Measurements from ENCODE around the gene NOP53.

The NOP53 gene

GRCh38 chr19:47755762-47756626 lies 10.6 kb downstream of the NOP53 start:
- Histone ChIP-seq H2AK5ac (ENCODE audit: low read length, severe bottlenecking) (no peak overlapping the region), H2BK120ac (ENCODE audit: low read depth, low read length) (no peak overlapping the region), H3K27ac (ENCODE audit: low read length, poor library complexity, severe bottlenecking) (no peak overlapping the region), H3K14ac (ENCODE audit: low read length in 2 of 2) (no peak overlapping the region), H2BK15ac (ENCODE audit: low read depth, poor library complexity, severe bottlenecking) (no peak overlapping the region), H3K36me3 (ENCODE audit: control insufficient read depth in 1 of 2, insufficient read depth in 2 of 2, low read depth in 1 of 2, low read length in 2 of 2) (peaks cover 83 to 88% of the 10 kb centered on the region in 2 experiments), H3K4me1 (ENCODE audit: control insufficient read depth, insufficient read depth, low read depth, low read length) (no peaks in the 10 kb centered on the region), H3K27me3 (ENCODE audit: control insufficient read depth in 1 of 2, insufficient read depth in 1 of 2, low read length in 2 of 2) (no peaks in the 10 kb centered on the region), H3K18ac (ENCODE audit: low read depth in 1 of 2, low read length in 2 of 2) (no peak overlapping the region), H3K4me3 (ENCODE audit: insufficient read depth in 1 of 2, low read depth in 1 of 2, low read length in 2 of 2) (no peak overlapping the region), H3K4ac (ENCODE audit: low read depth in 1 of 2, low read length in 2 of 2) (no peak overlapping the region), H3K9me3 (ENCODE audit: control insufficient read depth, low read length) (no peaks in the 10 kb centered on the region), H3K23ac (ENCODE audit: low read length in 2 of 2) (no peak overlapping the region), H3K79me1 (replicated peaks; ENCODE audit: low read length, poor library complexity, severe bottlenecking) (peaks cover 34% of the 10 kb centered on the region), H4K91ac (ENCODE audit: low read length) (no peak overlapping the region), H2AFZ (ENCODE audit: low read depth, low read length) (no peak overlapping the region), H2BK5ac (ENCODE audit: low read depth, low read length, poor library complexity, severe bottlenecking) (no peak overlapping the region), H3K4me2 (ENCODE audit: low read length, poor library complexity, severe bottlenecking) (no peak overlapping the region), H3K9ac (ENCODE audit: low read length) (no peak overlapping the region), H4K8ac (ENCODE audit: low read length) (no peak overlapping the region), H2BK12ac (ENCODE audit: low read length in 2 of 2) (no peak overlapping the region)
- no peak for DNase-seq
- WGBS, result 97% methylated on average over 28 of the region's 28 CpGs

GRCh38 chr19:47756627-47756929 lies 11.2 kb downstream of the NOP53 start:
- Histone ChIP-seq H3K27ac (ENCODE audit: low read length, poor library complexity, severe bottlenecking) (no peak overlapping the region), H3K9ac (ENCODE audit: low read length) (no peak overlapping the region), H2BK12ac (ENCODE audit: low read length in 2 of 2) (no peak overlapping the region), H4K8ac (ENCODE audit: low read length) (no peak overlapping the region), H4K91ac (ENCODE audit: low read length) (no peak overlapping the region), H3K4ac (ENCODE audit: low read depth in 1 of 2, low read length in 2 of 2) (no peak overlapping the region), H2AK5ac (ENCODE audit: low read length, severe bottlenecking) (no peak overlapping the region), H3K18ac (ENCODE audit: low read depth in 1 of 2, low read length in 2 of 2) (no peak overlapping the region), H3K4me2 (ENCODE audit: low read length, poor library complexity, severe bottlenecking) (no peak overlapping the region), H3K4me3 (ENCODE audit: insufficient read depth in 1 of 2, low read depth in 1 of 2, low read length in 2 of 2) (no peak overlapping the region), H3K9me3 (ENCODE audit: control insufficient read depth, low read length) (no peaks in the 10 kb centered on the region), H3K27me3 (ENCODE audit: control insufficient read depth in 1 of 2, insufficient read depth in 1 of 2, low read length in 2 of 2) (no peaks in the 10 kb centered on the region), H2AFZ (ENCODE audit: low read depth, low read length) (no peak overlapping the region), H2BK15ac (ENCODE audit: low read depth, poor library complexity, severe bottlenecking) (no peak overlapping the region), H3K14ac (ENCODE audit: low read length in 2 of 2) (no peak overlapping the region), H3K4me1 (ENCODE audit: control insufficient read depth, insufficient read depth, low read depth, low read length) (no peaks in the 10 kb centered on the region), H3K23ac (ENCODE audit: low read length in 2 of 2) (no peak overlapping the region), H2BK120ac (ENCODE audit: low read depth, low read length) (no peak overlapping the region), H2BK5ac (ENCODE audit: low read depth, low read length, poor library complexity, severe bottlenecking) (no peak overlapping the region), H3K79me1 (replicated peaks; ENCODE audit: low read length, poor library complexity, severe bottlenecking) (peaks cover 28% of the 10 kb centered on the region), H3K36me3 (ENCODE audit: control insufficient read depth in 1 of 2, insufficient read depth in 2 of 2, low read depth in 1 of 2, low read length in 2 of 2) (peaks cover 77 to 83% of the 10 kb centered on the region in 2 experiments)
- WGBS, result 95% methylated on average over 12 of the region's 12 CpGs
- no peak for DNase-seq

- no peaks in the 10 kb centered on the region for H3K27me3 ChIP-seq (ENCODE audit: control insufficient read depth in 1 of 2, insufficient read depth in 1 of 2, low read length in 2 of 2)
- no peak overlapping the region for H4K8ac ChIP-seq (ENCODE audit: low read length)
- H2BK120ac ChIP-seq (ENCODE audit: low read depth, low read length), result no peak overlapping the region
- H2BK15ac ChIP-seq (ENCODE audit: low read depth, poor library complexity, severe bottlenecking), result no peak overlapping the region
- H2BK12ac ChIP-seq (ENCODE audit: low read length in 2 of 2), result no peak overlapping the region
- no peak overlapping the region for H2BK5ac ChIP-seq (ENCODE audit: low read depth, low read length, poor library complexity, severe bottlenecking)
- no peak overlapping the region for H3K27ac ChIP-seq (ENCODE audit: low read length, poor library complexity, severe bottlenecking)
- no peak overlapping the region for H2AK5ac ChIP-seq (ENCODE audit: low read length, severe bottlenecking)
- WGBS, result 96% methylated on average over 22 of the region's 22 CpGs
- H3K4ac ChIP-seq (ENCODE audit: low read depth in 1 of 2, low read length in 2 of 2), result no peak overlapping the region
- H3K4me2 ChIP-seq (ENCODE audit: low read length, poor library complexity, severe bottlenecking), result no peak overlapping the region
- no peak overlapping the region for H3K4me3 ChIP-seq (ENCODE audit: insufficient read depth in 1 of 2, low read depth in 1 of 2, low read length in 2 of 2)
- DNase-seq, result no peak
- H3K9me3 ChIP-seq (ENCODE audit: control insufficient read depth, low read length), result no peaks in the 10 kb centered on the region
- no peak overlapping the region for H3K9ac ChIP-seq (ENCODE audit: low read length)
- no peaks in the 10 kb centered on the region for H3K4me1 ChIP-seq (ENCODE audit: control insufficient read depth, insufficient read depth, low read depth, low read length)
- peaks cover 26% of the 10 kb centered on the region for H3K79me1 ChIP-seq (replicated peaks; ENCODE audit: low read length, poor library complexity, severe bottlenecking)
- H3K18ac ChIP-seq (ENCODE audit: low read depth in 1 of 2, low read length in 2 of 2), result no peak overlapping the region
- peak overlapping the region; percentile 15 for H4K91ac ChIP-seq (ENCODE audit: low read length)
- H3K14ac ChIP-seq (ENCODE audit: low read length in 2 of 2), result no peak overlapping the region
- peaks cover 75 to 79% of the 10 kb centered on the region in 2 experiments for H3K36me3 ChIP-seq (ENCODE audit: control insufficient read depth in 1 of 2, insufficient read depth in 2 of 2, low read depth in 1 of 2, low read length in 2 of 2)
- no peak overlapping the region for H3K23ac ChIP-seq (ENCODE audit: low read length in 2 of 2)
- no peak overlapping the region for H2AFZ ChIP-seq (ENCODE audit: low read depth, low read length)
Observed at GRCh38 chr19:47756953-47757608, 11.7 kb downstream of the NOP53 start.

- H3K4me3 ChIP-seq (ENCODE audit: insufficient read depth in 1 of 2, low read depth in 1 of 2, low read length in 2 of 2), result no peak overlapping the region
- H2BK12ac ChIP-seq (ENCODE audit: low read length in 2 of 2), result no peak overlapping the region
- no peak overlapping the region for H4K91ac ChIP-seq (ENCODE audit: low read length)
- no peaks in the 10 kb centered on the region for H3K9me3 ChIP-seq (ENCODE audit: control insufficient read depth, low read length)
- no peak overlapping the region for H3K14ac ChIP-seq (ENCODE audit: low read length in 2 of 2)
- no peak overlapping the region for H2BK15ac ChIP-seq (ENCODE audit: low read depth, poor library complexity, severe bottlenecking)
- no peak overlapping the region for H2AFZ ChIP-seq (ENCODE audit: low read depth, low read length)
- no peak for DNase-seq
- H3K4me2 ChIP-seq (ENCODE audit: low read length, poor library complexity, severe bottlenecking), result no peak overlapping the region
- no peak overlapping the region for H3K23ac ChIP-seq (ENCODE audit: low read length in 2 of 2)
- no peak overlapping the region for H3K9ac ChIP-seq (ENCODE audit: low read length)
- H2BK120ac ChIP-seq (ENCODE audit: low read depth, low read length), result no peak overlapping the region
- H3K27me3 ChIP-seq (ENCODE audit: control insufficient read depth in 1 of 2, insufficient read depth in 1 of 2, low read length in 2 of 2), result no peaks in the 10 kb centered on the region
- no peak overlapping the region for H3K4ac ChIP-seq (ENCODE audit: low read depth in 1 of 2, low read length in 2 of 2)
- H2BK5ac ChIP-seq (ENCODE audit: low read depth, low read length, poor library complexity, severe bottlenecking), result no peak overlapping the region
- no peak overlapping the region for H3K27ac ChIP-seq (ENCODE audit: low read length, poor library complexity, severe bottlenecking)
- no peak overlapping the region for H4K8ac ChIP-seq (ENCODE audit: low read length)
- H3K79me1 ChIP-seq (replicated peaks; ENCODE audit: low read length, poor library complexity, severe bottlenecking), result peaks cover 19% of the 10 kb centered on the region
- no peaks in the 10 kb centered on the region for H3K4me1 ChIP-seq (ENCODE audit: control insufficient read depth, insufficient read depth, low read depth, low read length)
- WGBS, result 92% methylated on average over 12 of the region's 14 CpGs
- no peak overlapping the region for H3K18ac ChIP-seq (ENCODE audit: low read depth in 1 of 2, low read length in 2 of 2)
- no peak overlapping the region for H2AK5ac ChIP-seq (ENCODE audit: low read length, severe bottlenecking)
- H3K36me3 ChIP-seq (ENCODE audit: control insufficient read depth in 1 of 2, insufficient read depth in 2 of 2, low read depth in 1 of 2, low read length in 2 of 2), result peaks cover 67 to 72% of the 10 kb centered on the region in 2 experiments
Observed at GRCh38 chr19:47757617-47758442, 12.5 kb downstream of the NOP53 start.
